Right atrium auricular region (tissue), 2 donors: ENCODE measurements around the gene TMEM117. TPM values are rescaled to one million over a fixed set of nuclear protein-coding genes. Genes with fewer than 3 reads are reported as not detected.

Experiments
- DNase-seq: peaks from one replicate; pipeline ENCODE4 v3.0.0-alpha.2; 2019; ENCODE audit warnings: low spot score
- H3K27ac ChIP-seq, 2 donors: fragments of 200-600 bp; sonication (generic); 1 replicate in 1 of 2; 2 replicates in 1 of 2; pipeline ENCODE4 v1.5.1; 2016 to 2019
- H3K27me3 ChIP-seq, 2 donors: fragments of 200-600 bp; sonication (generic); one replicate each; pipeline versions ENCODE4 v1.5.1 to v1.6.0; 2017 to 2019
- H3K36me3 ChIP-seq: fragments of 200-600 bp; sonication (generic); one replicate; pipeline ENCODE4 v1.5.1; 2016
- H3K4me1 ChIP-seq, 2 donors: fragments of 200-600 bp; sonication (generic); one replicate each; pipeline versions ENCODE4 v1.5.1 to v1.6.0; 2017 to 2019
- H3K4me3 ChIP-seq, 2 donors: fragments of 200-600 bp; sonication (generic); 1 replicate in 1 of 2; 2 replicates in 1 of 2; pipeline ENCODE4 v1.5.1; 2017 to 2019; ENCODE audit warnings: mild to moderate bottlenecking in 1 of 2, moderate library complexity in 1 of 2
- H3K9me3 ChIP-seq, 2 donors: fragments of 200-600 bp; sonication (generic); one replicate each; pipeline ENCODE4 v1.5.1; 2019
- total RNA-seq, 2 donors: library from RNA; depleted of rRNA; stranded (reverse); fragments of >200 nt; gene quantifications; one replicate each; pipeline ENCODE4 v1.1.0, GENCODE V29; 2016
- TF ChIP-seq, protein P1 (sequence below), 2 donors: fragments of 200-600 bp; sonication (generic); IDR thresholded peaks; one replicate each; pipeline ENCODE4 v1.5.1; 2019; ENCODE audit warnings: antibody characterized with exemption in 2 of 2

TMEM117 gene
- total RNA-seq, 2 donors from 2014 or later: 10.8 to 24.1 TPM

DNA sequence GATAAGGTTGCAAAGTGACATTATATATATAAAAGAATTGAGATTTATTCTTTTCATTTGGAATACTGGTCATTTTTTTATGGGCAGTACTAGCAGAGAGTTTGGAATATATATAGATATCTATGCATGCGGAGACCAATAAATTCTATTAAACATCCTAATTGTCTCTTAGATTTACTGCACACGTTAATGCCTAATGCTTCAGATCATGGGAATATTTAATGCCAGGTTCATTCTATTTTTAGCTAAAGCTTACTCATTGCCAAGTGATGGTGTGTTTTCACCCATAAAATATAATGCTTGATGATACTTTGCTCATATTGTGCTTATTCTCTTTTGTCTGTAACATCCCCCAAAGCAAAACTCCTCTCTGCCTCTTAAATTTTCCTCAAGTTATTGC, 264.4 kb downstream of the TMEM117 start:
- TF ChIP-seq, protein P1, sequence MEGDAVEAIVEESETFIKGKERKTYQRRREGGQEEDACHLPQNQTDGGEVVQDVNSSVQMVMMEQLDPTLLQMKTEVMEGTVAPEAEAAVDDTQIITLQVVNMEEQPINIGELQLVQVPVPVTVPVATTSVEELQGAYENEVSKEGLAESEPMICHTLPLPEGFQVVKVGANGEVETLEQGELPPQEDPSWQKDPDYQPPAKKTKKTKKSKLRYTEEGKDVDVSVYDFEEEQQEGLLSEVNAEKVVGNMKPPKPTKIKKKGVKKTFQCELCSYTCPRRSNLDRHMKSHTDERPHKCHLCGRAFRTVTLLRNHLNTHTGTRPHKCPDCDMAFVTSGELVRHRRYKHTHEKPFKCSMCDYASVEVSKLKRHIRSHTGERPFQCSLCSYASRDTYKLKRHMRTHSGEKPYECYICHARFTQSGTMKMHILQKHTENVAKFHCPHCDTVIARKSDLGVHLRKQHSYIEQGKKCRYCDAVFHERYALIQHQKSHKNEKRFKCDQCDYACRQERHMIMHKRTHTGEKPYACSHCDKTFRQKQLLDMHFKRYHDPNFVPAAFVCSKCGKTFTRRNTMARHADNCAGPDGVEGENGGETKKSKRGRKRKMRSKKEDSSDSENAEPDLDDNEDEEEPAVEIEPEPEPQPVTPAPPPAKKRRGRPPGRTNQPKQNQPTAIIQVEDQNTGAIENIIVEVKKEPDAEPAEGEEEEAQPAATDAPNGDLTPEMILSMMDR (IDR thresholded peaks at IDR 0.05): no peak
- Histone ChIP-seq H3K27ac (no peak overlapping the region), H3K27me3 (no peaks in the 10 kb centered on the region), H3K36me3 (no peaks in the 10 kb centered on the region), H3K9me3 (no peaks in the 10 kb centered on the region), H3K4me3 (no peak overlapping the region), H3K4me1 (no peaks in the 10 kb centered on the region)
- no peak for DNase-seq

DNA sequence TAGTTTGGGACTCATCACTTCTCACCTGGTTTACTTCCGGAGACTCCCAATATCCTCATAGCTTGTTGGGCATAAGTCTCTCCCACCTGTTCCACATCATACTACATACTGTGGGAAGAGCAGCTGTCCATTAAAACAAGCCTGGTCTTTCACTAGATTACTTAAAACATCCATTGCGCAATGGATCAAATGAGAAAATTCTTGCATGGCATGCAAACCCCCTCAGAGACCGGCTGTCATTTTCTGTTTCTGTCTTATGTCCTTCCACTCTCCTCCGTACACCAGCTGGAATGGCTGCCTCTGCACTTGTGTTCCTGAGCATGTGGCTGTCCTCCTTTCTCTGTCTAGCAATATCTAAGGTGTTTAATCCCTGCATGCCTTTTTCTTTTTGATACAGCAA, 265.6 kb downstream of the TMEM117 start:
- H3K27ac ChIP-seq: no peak overlapping the region
- no peaks in the 10 kb centered on the region for H3K9me3 ChIP-seq
- TF ChIP-seq, protein P1 (IDR thresholded peaks at IDR 0.05): no peak
- no peak overlapping the region for H3K4me3 ChIP-seq
- no peaks in the 10 kb centered on the region for H3K27me3 ChIP-seq
- H3K4me1 ChIP-seq: no peaks in the 10 kb centered on the region
- no peaks in the 10 kb centered on the region for H3K36me3 ChIP-seq
- no peak for DNase-seq

DNA sequence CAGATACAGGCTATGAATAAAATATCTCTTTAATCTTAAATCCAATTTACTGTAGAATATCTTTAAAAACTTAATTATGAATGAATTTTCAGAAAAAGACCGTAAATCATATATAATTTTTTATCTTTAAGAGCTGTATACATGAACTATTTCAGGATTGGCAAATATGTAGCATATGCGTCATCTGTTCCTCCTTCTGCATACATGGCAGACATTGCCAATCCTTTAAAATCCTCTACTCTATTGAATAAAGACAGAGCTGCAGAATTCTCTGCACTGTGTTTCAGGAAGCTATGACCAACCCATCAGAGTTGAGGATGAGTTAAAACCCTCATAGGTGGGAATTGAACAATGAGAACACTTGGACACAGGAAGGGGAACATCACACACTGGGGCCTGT, 279.0 kb downstream of the TMEM117 start:
- Histone ChIP-seq H3K27me3 (no peaks in the 10 kb centered on the region), H3K27ac (no peak overlapping the region), H3K36me3 (no peaks in the 10 kb centered on the region), H3K4me3 (no peak overlapping the region), H3K4me1 (no peaks in the 10 kb centered on the region), H3K9me3 (no peaks in the 10 kb centered on the region)
- DNase-seq: no peak
- TF ChIP-seq, protein P1 (IDR thresholded peaks at IDR 0.05): no peak

DNA sequence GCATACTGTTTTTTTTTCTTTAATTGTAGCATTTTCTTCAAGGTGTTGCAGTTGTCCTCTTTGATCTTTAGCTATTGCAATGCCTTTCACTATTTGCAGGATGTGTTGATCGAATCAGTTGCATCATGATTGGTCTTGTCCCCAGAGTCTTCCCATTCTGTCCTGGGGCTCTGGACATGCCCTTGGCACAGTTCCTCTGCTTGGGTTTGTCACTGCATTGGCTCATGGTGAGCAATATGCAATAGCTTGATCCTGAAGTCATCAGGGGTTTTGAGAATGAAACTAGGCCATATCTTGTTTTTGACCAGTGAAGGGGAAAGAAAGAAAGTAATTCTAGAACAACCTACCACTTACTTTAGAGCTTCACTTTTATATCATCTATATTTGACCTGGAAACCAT, 281.5 kb downstream of the TMEM117 start:
- Histone ChIP-seq H3K27ac (no peak overlapping the region), H3K27me3 (no peaks in the 10 kb centered on the region), H3K36me3 (no peaks in the 10 kb centered on the region), H3K9me3 (no peaks in the 10 kb centered on the region), H3K4me1 (no peaks in the 10 kb centered on the region), H3K4me3 (no peak overlapping the region)
- DNase-seq: no peak
- TF ChIP-seq, protein P1 (IDR thresholded peaks at IDR 0.05): no peak

DNA sequence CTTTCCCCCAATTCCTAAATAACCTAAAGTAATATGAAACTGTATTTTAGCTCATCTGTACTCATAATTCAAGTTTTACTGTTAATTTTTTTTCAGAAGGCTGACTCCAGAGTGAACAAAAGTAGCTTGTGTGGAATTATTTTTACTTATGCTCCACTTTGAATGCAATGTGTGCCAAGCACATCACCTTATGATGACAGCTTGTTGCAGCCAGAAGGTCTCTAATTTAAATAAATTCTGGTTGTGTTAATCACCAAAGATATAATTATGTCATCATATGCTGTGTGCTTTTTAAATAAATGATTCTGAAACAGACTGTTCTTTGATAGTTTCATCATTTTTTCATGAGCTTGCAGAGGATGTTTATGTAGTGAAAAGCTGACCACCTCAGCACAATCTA, 283.1 kb downstream of the TMEM117 start:
- no peaks in the 10 kb centered on the region for H3K9me3 ChIP-seq
- H3K27me3 ChIP-seq: no peaks in the 10 kb centered on the region
- TF ChIP-seq, protein P1 (IDR thresholded peaks at IDR 0.05): no peak
- DNase-seq: no peak
- no peak overlapping the region for H3K4me3 ChIP-seq
- H3K36me3 ChIP-seq: no peaks in the 10 kb centered on the region
- no peak overlapping the region for H3K27ac ChIP-seq
- no peaks in the 10 kb centered on the region for H3K4me1 ChIP-seq

DNA sequence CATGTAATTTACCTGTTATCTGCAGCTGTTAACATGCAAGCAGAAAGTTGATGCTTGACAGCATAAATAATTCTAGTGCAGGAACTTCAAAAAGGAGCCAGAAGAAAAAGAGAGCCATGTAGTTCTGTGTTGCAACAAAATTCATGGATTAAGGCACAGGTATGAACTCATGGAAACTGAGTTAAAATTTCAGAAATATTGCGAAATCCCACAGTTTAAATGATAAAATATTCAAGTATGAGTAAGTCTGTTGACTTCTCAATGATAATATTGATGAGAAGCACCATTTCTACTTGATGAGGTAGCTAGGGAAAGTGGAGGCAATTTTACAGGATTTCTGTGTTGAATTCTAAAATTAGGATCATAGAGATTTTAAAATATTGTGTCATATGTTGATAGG, 290.9 kb downstream of the TMEM117 start:
- Histone ChIP-seq H3K4me3 (no peak overlapping the region), H3K27me3 (no peaks in the 10 kb centered on the region), H3K36me3 (no peaks in the 10 kb centered on the region), H3K4me1 (no peaks in the 10 kb centered on the region), H3K27ac (no peak overlapping the region), H3K9me3 (no peaks in the 10 kb centered on the region)
- no peak for DNase-seq
- TF ChIP-seq, protein P1 (IDR thresholded peaks at IDR 0.05): no peak
